ENCODE results near the gene ARHGEF11. TPM values are rescaled to one million over a fixed set of nuclear protein-coding genes. Genes with fewer than 3 reads are reported as not detected.

Gene ARHGEF11
- total and polyA plus RNA-seq, 2 donors (not counting 1 experiment from before 2014, with no cell fraction given): 1.0 to 4.6 TPM

DNA sequence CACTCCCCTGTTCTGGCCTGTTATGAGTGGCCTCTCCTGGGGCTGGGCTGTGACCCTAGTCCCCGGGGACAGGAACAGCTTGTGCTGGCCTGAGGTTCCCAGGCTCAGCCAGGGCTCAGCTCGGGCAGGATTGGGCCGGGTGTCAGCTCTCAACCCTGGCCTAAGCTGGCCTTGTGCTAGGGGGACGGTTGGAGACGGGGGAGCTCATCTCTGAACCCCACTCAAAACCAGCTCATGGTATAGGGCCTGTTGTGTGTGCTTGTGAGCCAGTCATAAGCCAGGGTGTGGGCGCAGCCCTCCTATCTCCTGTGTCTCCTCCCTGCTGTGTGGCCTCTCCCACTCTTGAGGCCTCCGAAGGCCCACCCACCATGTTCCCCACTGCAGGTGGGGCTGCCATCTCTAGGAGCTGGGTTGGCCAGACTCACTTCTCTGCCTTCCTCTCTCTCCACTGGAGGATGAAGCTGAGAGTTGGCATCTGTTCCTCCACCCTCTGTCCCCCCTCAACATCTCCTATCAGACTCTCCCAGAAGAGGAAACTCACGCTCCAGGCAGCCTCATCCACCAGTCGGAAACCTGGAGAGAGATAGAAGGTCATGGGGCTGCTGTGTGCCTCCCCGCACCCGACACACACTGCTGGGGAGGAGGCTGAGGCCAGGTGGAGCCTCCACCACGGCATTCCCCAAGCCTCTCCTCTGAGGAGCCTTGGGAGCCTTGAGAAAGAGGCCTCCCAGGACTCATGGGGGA is 150.7 kb downstream of the ARHGEF11 start:
- ChIA-PET POLR2A (interaction anchor here (0.6 kb wide), 1 partner anchor 272 kb away, joined by 5 read pairs; no protein-coding TSS in a partner anchor), CTCF (interaction anchor here (1.1 kb wide), 1 partner anchor 169 kb away, joined by 4 read pairs; no protein-coding TSS in a partner anchor)
- Histone ChIP-seq H4K20me1 (ENCODE audit: control insufficient read depth, insufficient read depth, low read length, poor library complexity, severe bottlenecking) (no peaks in the 10 kb centered on the region), H3K27me3 (replicated peaks in 1 of 4; ENCODE audit: control extremely low read depth in 1 of 4, control insufficient read depth in 3 of 4, insufficient read depth in 4 of 4, low read length in 3 of 4) (peaks cover 0 to 72% (median 25%) of the 10 kb centered on the region in 4 experiments), H3K27ac (ENCODE audit: low read length in 2 of 2) (no peak overlapping the region), H3K4me2 (replicated peaks; ENCODE audit: low read depth, low read length, poor library complexity, severe bottlenecking) (no peak overlapping the region), H3K9me3 (ENCODE audit: control extremely low read depth in 1 of 3, control insufficient read depth in 2 of 3, insufficient read depth in 1 of 3, low read length in 2 of 3) (peaks cover 0 to 14% (median 0%) of the 10 kb centered on the region in 3 donors), H2AFZ (ENCODE audit: insufficient read depth, low read depth, low read length, poor library complexity, severe bottlenecking) (no peak overlapping the region), H3K4me3 (ENCODE audit: control extremely low read depth in 1 of 5, extremely low read depth in 1 of 5, insufficient read depth in 1 of 5, low read depth in 2 of 5, low read length in 4 of 5) (no peak overlapping the region), H3K36me3 (replicated peaks in 1 of 2; ENCODE audit: control extremely low read depth in 1 of 2, control insufficient read depth in 1 of 2, extremely low read depth in 1 of 2, insufficient read depth in 2 of 2, low read length in 1 of 2) (no peaks in the 10 kb centered on the region), H3K4me1 (ENCODE audit: control insufficient read depth in 2 of 2, insufficient read depth in 2 of 2, low read length in 2 of 2) (peaks cover 21 to 24% of the 10 kb centered on the region in 2 donors), H3K9ac (ENCODE audit: low read length) (no peak overlapping the region), H3K79me2 (ENCODE audit: control insufficient read depth, insufficient read depth, low read length) (no peaks in the 10 kb centered on the region)
- no peak overlapping the region for H3K27ac Mint-ChIP-seq
- no peak for DNase-seq
- TF ChIP-seq, protein P1, sequence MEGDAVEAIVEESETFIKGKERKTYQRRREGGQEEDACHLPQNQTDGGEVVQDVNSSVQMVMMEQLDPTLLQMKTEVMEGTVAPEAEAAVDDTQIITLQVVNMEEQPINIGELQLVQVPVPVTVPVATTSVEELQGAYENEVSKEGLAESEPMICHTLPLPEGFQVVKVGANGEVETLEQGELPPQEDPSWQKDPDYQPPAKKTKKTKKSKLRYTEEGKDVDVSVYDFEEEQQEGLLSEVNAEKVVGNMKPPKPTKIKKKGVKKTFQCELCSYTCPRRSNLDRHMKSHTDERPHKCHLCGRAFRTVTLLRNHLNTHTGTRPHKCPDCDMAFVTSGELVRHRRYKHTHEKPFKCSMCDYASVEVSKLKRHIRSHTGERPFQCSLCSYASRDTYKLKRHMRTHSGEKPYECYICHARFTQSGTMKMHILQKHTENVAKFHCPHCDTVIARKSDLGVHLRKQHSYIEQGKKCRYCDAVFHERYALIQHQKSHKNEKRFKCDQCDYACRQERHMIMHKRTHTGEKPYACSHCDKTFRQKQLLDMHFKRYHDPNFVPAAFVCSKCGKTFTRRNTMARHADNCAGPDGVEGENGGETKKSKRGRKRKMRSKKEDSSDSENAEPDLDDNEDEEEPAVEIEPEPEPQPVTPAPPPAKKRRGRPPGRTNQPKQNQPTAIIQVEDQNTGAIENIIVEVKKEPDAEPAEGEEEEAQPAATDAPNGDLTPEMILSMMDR (IDR thresholded peaks at IDR 0.05): no peak
- TF ChIP-seq EZH2 (IDR thresholded peaks at IDR 0.05; ENCODE audit: borderline replicate concordance, insufficient read depth, low read depth, low read length, poor library complexity, severe bottlenecking): no peak
- ATAC-seq (ENCODE audit: low read depth): no peak
- H3K4me3 Mint-ChIP-seq: no peak overlapping the region
- 64% methylated on average over 8 of the region's 12 CpGs for WGBS (ENCODE audit: insufficient coverage)
- peaks cover 15% of the 10 kb centered on the region for H3K4me1 Mint-ChIP-seq
- no peaks in the 10 kb centered on the region for H3K9me3 Mint-ChIP-seq (ENCODE audit: insufficient read depth)
- intact Hi-C loops (cut with micrococcal nuclease): no loop called here
- H3K27me3 Mint-ChIP-seq: peaks cover 74% of the 10 kb centered on the region

DNA sequence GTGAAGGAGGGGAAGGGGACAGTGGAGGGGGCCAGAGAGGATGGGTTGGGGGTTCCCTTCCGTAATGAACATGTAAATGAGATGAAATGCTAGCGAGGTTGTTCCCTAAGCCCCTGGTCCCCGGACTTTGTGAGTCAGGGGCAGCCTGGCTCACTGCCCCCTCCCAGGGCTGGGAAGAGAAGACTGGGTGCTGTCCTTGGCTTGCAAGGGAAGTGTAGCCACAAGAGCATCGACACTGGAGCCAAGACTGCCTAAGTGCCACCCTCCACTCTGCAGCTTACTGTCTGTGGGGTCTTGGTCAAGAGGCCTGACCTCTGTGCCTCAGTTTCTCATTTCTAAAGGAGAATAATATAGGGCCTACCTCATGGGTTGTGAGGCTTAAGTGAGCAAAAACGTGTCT is 151.5 kb downstream of the ARHGEF11 start:
- TF ChIP-seq, protein P1 (IDR thresholded peaks at IDR 0.05): no peak
- TF ChIP-seq EZH2 (IDR thresholded peaks at IDR 0.05; ENCODE audit: borderline replicate concordance, insufficient read depth, low read depth, low read length, poor library complexity, severe bottlenecking): no peak
- H3K27ac ChIP-seq (ENCODE audit: low read length in 2 of 2): no peak overlapping the region
- H3K4me1 ChIP-seq (ENCODE audit: control insufficient read depth in 2 of 2, insufficient read depth in 2 of 2, low read length in 2 of 2): peaks cover 21 to 24% of the 10 kb centered on the region in 2 donors
- intact Hi-C loops (cut with micrococcal nuclease): no loop called here
- no peak overlapping the region for H3K9ac ChIP-seq (ENCODE audit: low read length)
- H3K4me3 Mint-ChIP-seq: peak overlapping the region; percentile 39
- POLR2A ChIA-PET: no interaction called here
- H3K4me3 ChIP-seq (ENCODE audit: control extremely low read depth in 1 of 5, extremely low read depth in 1 of 5, insufficient read depth in 1 of 5, low read depth in 2 of 5, low read length in 4 of 5): no peak overlapping the region
- H3K4me2 ChIP-seq (replicated peaks; ENCODE audit: low read depth, low read length, poor library complexity, severe bottlenecking): peak overlapping the region; percentile 60
- H3K79me2 ChIP-seq (ENCODE audit: control insufficient read depth, insufficient read depth, low read length): no peaks in the 10 kb centered on the region
- ATAC-seq (ENCODE audit: low read depth): no peak
- no peak overlapping the region for H3K27ac Mint-ChIP-seq
- CTCF ChIA-PET: interaction anchor here (1.1 kb wide), 1 partner anchor 168 kb away, joined by 4 read pairs; no protein-coding TSS in a partner anchor
- H3K9me3 ChIP-seq (ENCODE audit: control extremely low read depth in 1 of 3, control insufficient read depth in 2 of 3, insufficient read depth in 1 of 3, low read length in 2 of 3): peaks cover 0 to 14% (median 0%) of the 10 kb centered on the region in 3 donors
- H3K4me1 Mint-ChIP-seq: peaks cover 15% of the 10 kb centered on the region
- WGBS (ENCODE audit: insufficient coverage): 32% methylated on average over 4 of the region's 5 CpGs
- H3K27me3 Mint-ChIP-seq: peaks cover 75% of the 10 kb centered on the region
- peaks cover 0 to 66% (median 25%) of the 10 kb centered on the region in 4 experiments for H3K27me3 ChIP-seq (replicated peaks in 1 of 4; ENCODE audit: control extremely low read depth in 1 of 4, control insufficient read depth in 3 of 4, insufficient read depth in 4 of 4, low read length in 3 of 4)
- H3K36me3 ChIP-seq (replicated peaks in 1 of 2; ENCODE audit: control extremely low read depth in 1 of 2, control insufficient read depth in 1 of 2, extremely low read depth in 1 of 2, insufficient read depth in 2 of 2, low read length in 1 of 2): no peaks in the 10 kb centered on the region
- no peak overlapping the region for H2AFZ ChIP-seq (ENCODE audit: insufficient read depth, low read depth, low read length, poor library complexity, severe bottlenecking)
- no peaks in the 10 kb centered on the region for H4K20me1 ChIP-seq (ENCODE audit: control insufficient read depth, insufficient read depth, low read length, poor library complexity, severe bottlenecking)
- H3K9me3 Mint-ChIP-seq (ENCODE audit: insufficient read depth): no peaks in the 10 kb centered on the region
- DNase-seq: no peak

All from B cell (primary cell).